Hematopoietic multipotent progenitor cell treated with erythropoietin and hydrocortisone succinate and interleukin-3 and kit ligand, for 15 days (in vitro differentiated cells): ENCODE measurements around the gene FCHSD2.
A peak's percentile ranks its signal among the peaks of the same experiment; 100 is the strongest.
"Not testable (repeated sequence)": the region's sequence is repeated elsewhere in the genome, so short reads cannot be mapped to it uniquely, and the experiment has no call there.

Source experiments
- DNase-seq: peaks from one replicate; pipeline ENCODE4 v3.0.0-alpha.2; 2015; ENCODE audit warnings: low spot score

FCHSD2 gene

GRCh38 chr11:73058989-73059674 is 83.0 kb downstream of the FCHSD2 start:
- no peak for DNase-seq

- DNase-seq = peak; percentile 23
Measured at GRCh38 chr11:73055655-73056354, 86.3 kb downstream of the FCHSD2 start.

GRCh38 chr11:73055002-73055401 is 87.1 kb downstream of the FCHSD2 start:
- no peak for DNase-seq

- DNase-seq = no peak
Measured at GRCh38 chr11:73053964-73054363, 88.2 kb downstream of the FCHSD2 start.

- DNase-seq = no peak
Measured at GRCh38 chr11:73048446-73048845, 93.7 kb downstream of the FCHSD2 start.

- no peak for DNase-seq
Measured at GRCh38 chr11:73047773-73048371, 94.2 kb downstream of the FCHSD2 start.

- DNase-seq = no peak
Measured at GRCh38 chr11:73040046-73040445, 102.1 kb downstream of the FCHSD2 start.

GRCh38 chr11:73034777-73035176 is 107.3 kb downstream of the FCHSD2 start:
- no peak for DNase-seq

- no peak for DNase-seq
Measured at GRCh38 chr11:73034331-73034730, 107.8 kb downstream of the FCHSD2 start.

- DNase-seq = no peak
Measured at GRCh38 chr11:73030130-73030529, 112.0 kb downstream of the FCHSD2 start.

GRCh38 chr11:73029403-73029802 is 112.7 kb downstream of the FCHSD2 start:
- DNase-seq = no peak

GRCh38 chr11:73028611-73029010 is 113.5 kb downstream of the FCHSD2 start:
- DNase-seq = no peak

- not testable (repeated sequence) for DNase-seq
Measured at GRCh38 chr11:73027840-73028239, 114.3 kb downstream of the FCHSD2 start.

GRCh38 chr11:73024639-73025038 is 117.5 kb downstream of the FCHSD2 start:
- no peak for DNase-seq

GRCh38 chr11:73019996-73020395 is 122.1 kb downstream of the FCHSD2 start:
- DNase-seq = no peak

- DNase-seq = no peak
Measured at GRCh38 chr11:73019449-73019848, 122.7 kb downstream of the FCHSD2 start.

GRCh38 chr11:73018856-73019255 is 123.3 kb downstream of the FCHSD2 start:
- DNase-seq = no peak

- no peak for DNase-seq
Measured at GRCh38 chr11:73017024-73017751, 124.9 kb downstream of the FCHSD2 start.

- no peak for DNase-seq
Measured at GRCh38 chr11:73013021-73013420, 129.1 kb downstream of the FCHSD2 start.

GRCh38 chr11:73012121-73012863 is 129.8 kb downstream of the FCHSD2 start:
- no peak for DNase-seq

- no peak for DNase-seq
Measured at GRCh38 chr11:73011126-73011817, 130.8 kb downstream of the FCHSD2 start.
